HG02938 (cell line): ENCODE measurements around the gene RPS5.
"Not testable (repeated sequence)": the region's sequence is repeated elsewhere in the genome, so short reads cannot be mapped to it uniquely, and the experiment has no call there.

Experiments
- ATAC-seq: cut with Tn5 transposase; IDR thresholded peaks from one replicate; pipeline ENCODE4 v1.9.1; 2021; ENCODE audit warnings: mild to moderate bottlenecking, moderate library complexity; ENCODE audit not compliant: unreplicated experiment

RPS5 gene

GRCh38 chr19:58355908-58356765 is 30.9 kb upstream of the RPS5 start:
- ATAC-seq = no peak

- ATAC-seq = no peak
Measured at GRCh38 chr19:58356766-58357480, 30.1 kb upstream of the RPS5 start.

GRCh38 chr19:58357481-58358145 is 29.5 kb upstream of the RPS5 start:
- no peak for ATAC-seq

GRCh38 chr19:58361900-58362271 is 25.2 kb upstream of the RPS5 start:
- ATAC-seq = peak; percentile 8

- peak; percentile 78 for ATAC-seq
Measured at GRCh38 chr19:58362272-58362994, 24.6 kb upstream of the RPS5 start, which contains the start of gene ZNF497. TSS of gene ZNF497 (minus strand) at chr19:58362751. CDS start at chr19:58357635, 5,116 bp downstream.

- no peak for ATAC-seq
Measured at GRCh38 chr19:58364146-58364545, 22.9 kb upstream of the RPS5 start.

- no peak for ATAC-seq
Measured at GRCh38 chr19:58366585-58367430, 20.3 kb upstream of the RPS5 start.

- ATAC-seq = no peak
Measured at GRCh38 chr19:58367698-58368454, 19.2 kb upstream of the RPS5 start.

- ATAC-seq = no peak
Measured at GRCh38 chr19:58368561-58369360, 18.3 kb upstream of the RPS5 start.

- no peak for ATAC-seq
Measured at GRCh38 chr19:58372311-58373133, 14.5 kb upstream of the RPS5 start.

- no peak for ATAC-seq
Measured at GRCh38 chr19:58374200-58374599, 12.9 kb upstream of the RPS5 start.

GRCh38 chr19:58376724-58377123 is 10.3 kb upstream of the RPS5 start:
- ATAC-seq = not testable (repeated sequence)

- ATAC-seq = no peak
Measured at GRCh38 chr19:58379246-58379645, 7.8 kb upstream of the RPS5 start.

GRCh38 chr19:58380037-58380661 is 6.9 kb upstream of the RPS5 start:
- peak; percentile 6 for ATAC-seq

- ATAC-seq = peak; percentile 87
Measured at GRCh38 chr19:58380662-58381459, 6.2 kb upstream of the RPS5 start, which contains the start of gene ZNF837. TSS of gene ZNF837 (minus strand) at chr19:58381030. CDS start at chr19:58369332, 11,698 bp downstream.
